Uterus (tissue), 2 donors: ENCODE data around the gene MTX1.

Experiments used
- POLR2A ChIP-seq, 2 donors: fragments of 450-650 bp; IDR thresholded peaks; one replicate each; pipeline ENCODE4 v1.6.1; 2016; ENCODE audit warnings: antibody characterized with exemption in 2 of 2, mild to moderate bottlenecking in 1 of 2, moderate library complexity in 1 of 2
- TF ChIP-seq, protein P1 (sequence below), 4 experiments: fragments of 200-600 bp in 2 of 4; fragments of 450-650 bp in 2 of 4; sonication (generic) in 2 of 4; IDR thresholded peaks; one replicate each; pipeline ENCODE4 v1.5.1; 2016 to 2019; ENCODE audit warnings: antibody characterized with exemption in 4 of 4, mild to moderate bottlenecking in 2 of 4, moderate library complexity in 1 of 4

GRCh38 chr1:155205035-155205434, 3.5 kb upstream of the MTX1 start:
- TF ChIP-seq, protein P1, sequence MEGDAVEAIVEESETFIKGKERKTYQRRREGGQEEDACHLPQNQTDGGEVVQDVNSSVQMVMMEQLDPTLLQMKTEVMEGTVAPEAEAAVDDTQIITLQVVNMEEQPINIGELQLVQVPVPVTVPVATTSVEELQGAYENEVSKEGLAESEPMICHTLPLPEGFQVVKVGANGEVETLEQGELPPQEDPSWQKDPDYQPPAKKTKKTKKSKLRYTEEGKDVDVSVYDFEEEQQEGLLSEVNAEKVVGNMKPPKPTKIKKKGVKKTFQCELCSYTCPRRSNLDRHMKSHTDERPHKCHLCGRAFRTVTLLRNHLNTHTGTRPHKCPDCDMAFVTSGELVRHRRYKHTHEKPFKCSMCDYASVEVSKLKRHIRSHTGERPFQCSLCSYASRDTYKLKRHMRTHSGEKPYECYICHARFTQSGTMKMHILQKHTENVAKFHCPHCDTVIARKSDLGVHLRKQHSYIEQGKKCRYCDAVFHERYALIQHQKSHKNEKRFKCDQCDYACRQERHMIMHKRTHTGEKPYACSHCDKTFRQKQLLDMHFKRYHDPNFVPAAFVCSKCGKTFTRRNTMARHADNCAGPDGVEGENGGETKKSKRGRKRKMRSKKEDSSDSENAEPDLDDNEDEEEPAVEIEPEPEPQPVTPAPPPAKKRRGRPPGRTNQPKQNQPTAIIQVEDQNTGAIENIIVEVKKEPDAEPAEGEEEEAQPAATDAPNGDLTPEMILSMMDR (IDR thresholded peaks at IDR 0.05) = no peak
- no peak for TF ChIP-seq POLR2A (IDR thresholded peaks at IDR 0.05)
